ENCODE measurements around the gene UCHL3.

The UCHL3 gene

DNA sequence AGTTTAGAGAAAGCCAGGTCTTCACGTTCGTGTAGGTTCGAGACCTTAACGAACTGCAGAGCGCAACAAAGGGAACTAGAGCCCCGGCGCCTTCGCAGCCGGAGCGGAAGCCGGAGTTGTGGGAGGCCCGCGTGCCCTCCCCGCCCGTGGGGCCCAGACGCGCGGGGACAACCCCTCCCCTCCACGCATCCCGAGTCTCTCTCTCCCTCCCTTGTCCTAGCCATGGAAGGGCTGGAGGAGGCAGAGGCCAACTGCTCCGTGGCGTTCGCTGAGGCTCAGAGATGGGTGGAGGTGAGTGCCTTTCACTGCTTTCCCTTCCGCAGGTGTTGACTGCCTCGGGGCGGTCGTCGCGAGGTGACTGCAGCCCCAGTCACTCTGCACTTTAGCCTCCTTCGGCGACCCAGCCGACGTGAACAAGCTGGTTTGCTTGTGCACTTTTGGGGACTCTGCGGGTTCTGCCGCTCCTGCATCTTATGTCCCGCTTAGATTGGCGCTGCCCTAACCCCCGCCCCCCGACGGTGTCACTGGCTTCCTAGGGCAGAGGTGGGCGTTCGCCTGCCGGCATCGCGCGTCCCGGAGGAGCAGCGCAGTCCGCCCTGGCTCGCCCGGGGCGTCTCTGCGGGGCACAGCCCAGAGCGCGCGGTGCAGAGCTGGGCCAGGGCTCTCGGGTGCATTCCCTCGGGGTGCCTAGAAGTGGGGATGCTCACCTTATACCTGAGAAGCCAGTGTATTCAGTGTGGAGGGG is 87.0 kb downstream of the UCHL3 start:
- peak overlapping the region in 1 of 2 experiments; percentile 54 for H3K23ac ChIP-seq (ENCODE audit: low read length in 2 of 2)
- peak; percentile 61 for DNase-seq
- peak overlapping the region; percentile 92 for H3K9ac ChIP-seq (ENCODE audit: low read length)
- peak overlapping the region; percentile 39 for H2BK15ac ChIP-seq (ENCODE audit: low read depth, poor library complexity, severe bottlenecking)
- H2AK5ac ChIP-seq (ENCODE audit: low read length, severe bottlenecking), result no peak overlapping the region
- H2BK120ac ChIP-seq (ENCODE audit: low read depth, low read length), result peak overlapping the region; percentile 98
- H3K14ac ChIP-seq (ENCODE audit: low read length in 2 of 2), result peak overlapping the region in 1 of 2 experiments; percentile 97
- H3K4me3 ChIP-seq (ENCODE audit: insufficient read depth in 1 of 2, low read depth in 1 of 2, low read length in 2 of 2), result peak overlapping the region; percentile 84 to 98
- peak overlapping the region; percentile 35 for H3K27ac ChIP-seq (ENCODE audit: low read length, poor library complexity, severe bottlenecking)
- peak overlapping the region; percentile 36 to 90 for H3K4ac ChIP-seq (ENCODE audit: low read depth in 1 of 2, low read length in 2 of 2)
- peak overlapping the region; percentile 45 for H4K91ac ChIP-seq (ENCODE audit: low read length)
- WGBS, result under 1% methylated on average over 49 of the region's 58 CpGs
- H3K9me3 ChIP-seq (ENCODE audit: control insufficient read depth, low read length), result no peaks in the 10 kb centered on the region
- H3K4me1 ChIP-seq (ENCODE audit: control insufficient read depth, insufficient read depth, low read depth, low read length), result peaks cover 9% of the 10 kb centered on the region
- H2BK5ac ChIP-seq (ENCODE audit: low read depth, low read length, poor library complexity, severe bottlenecking), result no peak overlapping the region
- peak overlapping the region; percentile 47 for H2AFZ ChIP-seq (ENCODE audit: low read depth, low read length)
- peaks cover 10% of the 10 kb centered on the region for H3K79me1 ChIP-seq (replicated peaks; ENCODE audit: low read length, poor library complexity, severe bottlenecking)
- H3K36me3 ChIP-seq (ENCODE audit: control insufficient read depth in 1 of 2, insufficient read depth in 2 of 2, low read depth in 1 of 2, low read length in 2 of 2), result peaks cover 3 to 8% of the 10 kb centered on the region in 2 experiments
- peak overlapping the region in 1 of 2 experiments; percentile 80 for H2BK12ac ChIP-seq (ENCODE audit: low read length in 2 of 2)
- H4K8ac ChIP-seq (ENCODE audit: low read length), result peak overlapping the region; percentile 93
- H3K18ac ChIP-seq (ENCODE audit: low read depth in 1 of 2, low read length in 2 of 2), result peak overlapping the region; percentile 62 to 97
- no peaks in the 10 kb centered on the region for H3K27me3 ChIP-seq (ENCODE audit: control insufficient read depth in 1 of 2, insufficient read depth in 1 of 2, low read length in 2 of 2)
- peak overlapping the region; percentile 46 for H3K4me2 ChIP-seq (ENCODE audit: low read length, poor library complexity, severe bottlenecking)

DNA sequence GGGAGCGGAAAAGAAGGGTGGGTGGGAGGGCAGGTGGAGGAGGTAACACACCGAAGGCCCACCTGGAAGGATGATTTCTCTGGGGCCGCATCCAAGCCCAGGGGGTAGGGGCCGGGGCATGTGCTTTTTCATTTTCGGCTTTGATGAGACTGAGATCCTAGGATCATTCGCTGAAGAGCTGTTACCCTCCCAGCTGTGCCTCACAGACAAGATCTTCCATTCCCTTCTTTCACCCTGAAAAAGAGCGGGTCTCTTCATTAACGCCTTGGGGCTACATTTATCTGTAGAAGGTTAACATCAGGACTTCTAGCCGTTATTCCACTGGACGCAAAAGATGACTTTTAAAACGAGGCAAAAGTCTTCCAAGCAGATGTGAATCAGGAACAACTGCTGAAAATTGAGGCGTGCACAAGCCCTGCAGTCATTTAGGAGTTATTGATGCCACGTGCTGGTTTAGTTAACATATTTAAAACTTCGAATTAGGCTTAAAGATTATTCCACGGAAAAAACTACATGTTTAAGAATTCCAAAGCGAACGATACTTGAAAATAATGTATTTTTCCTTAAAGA is 87.7 kb downstream of the UCHL3 start:
- Histone ChIP-seq H2BK12ac (ENCODE audit: low read length in 2 of 2) (no peak overlapping the region), H3K23ac (ENCODE audit: low read length in 2 of 2) (peak overlapping the region in 1 of 2 experiments; percentile 9), H2AFZ (ENCODE audit: low read depth, low read length) (no peak overlapping the region), H2BK120ac (ENCODE audit: low read depth, low read length) (peak overlapping the region; percentile 98), H3K4me2 (ENCODE audit: low read length, poor library complexity, severe bottlenecking) (peak overlapping the region; percentile 66), H3K36me3 (ENCODE audit: control insufficient read depth in 1 of 2, insufficient read depth in 2 of 2, low read depth in 1 of 2, low read length in 2 of 2) (peaks cover 3 to 8% of the 10 kb centered on the region in 2 experiments), H4K91ac (ENCODE audit: low read length) (no peak overlapping the region), H3K27me3 (ENCODE audit: control insufficient read depth in 1 of 2, insufficient read depth in 1 of 2, low read length in 2 of 2) (no peaks in the 10 kb centered on the region), H3K4ac (ENCODE audit: low read depth in 1 of 2, low read length in 2 of 2) (no peak overlapping the region), H3K9me3 (ENCODE audit: control insufficient read depth, low read length) (no peaks in the 10 kb centered on the region), H4K8ac (ENCODE audit: low read length) (no peak overlapping the region), H2AK5ac (ENCODE audit: low read length, severe bottlenecking) (no peak overlapping the region), H2BK15ac (ENCODE audit: low read depth, poor library complexity, severe bottlenecking) (peak overlapping the region; percentile 70), H3K4me3 (ENCODE audit: insufficient read depth in 1 of 2, low read depth in 1 of 2, low read length in 2 of 2) (peak overlapping the region; percentile 84 to 98), H3K14ac (ENCODE audit: low read length in 2 of 2) (no peak overlapping the region), H3K18ac (ENCODE audit: low read depth in 1 of 2, low read length in 2 of 2) (peak overlapping the region; percentile 62 to 97), H3K4me1 (ENCODE audit: control insufficient read depth, insufficient read depth, low read depth, low read length) (peaks cover 9% of the 10 kb centered on the region), H2BK5ac (ENCODE audit: low read depth, low read length, poor library complexity, severe bottlenecking) (no peak overlapping the region), H3K9ac (ENCODE audit: low read length) (peak overlapping the region; percentile 92), H3K79me1 (replicated peaks; ENCODE audit: low read length, poor library complexity, severe bottlenecking) (peaks cover 12% of the 10 kb centered on the region), H3K27ac (ENCODE audit: low read length, poor library complexity, severe bottlenecking) (peak overlapping the region; percentile 26)
- peak; percentile 44 for DNase-seq
- WGBS, result 3% methylated on average over 14 of the region's 17 CpGs

DNA sequence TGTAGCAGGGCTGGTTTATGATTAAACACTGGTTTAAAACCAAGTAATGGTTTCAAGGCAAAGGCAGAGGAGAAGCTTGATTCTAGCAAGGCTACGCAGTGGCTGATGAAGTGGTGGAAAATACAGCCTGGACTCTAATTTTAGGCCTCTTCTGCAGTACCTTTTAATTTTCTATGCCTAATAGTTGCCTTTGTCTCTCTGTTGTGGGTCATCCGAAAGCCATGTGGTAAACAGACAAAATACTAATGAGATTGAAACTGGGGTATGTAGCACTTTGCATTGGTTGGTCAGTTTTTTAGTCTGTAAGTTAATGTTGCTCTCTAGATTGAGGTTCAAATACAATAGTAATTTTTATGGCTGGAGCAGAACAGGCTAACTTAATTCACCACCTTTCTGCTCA is 89.9 kb downstream of the UCHL3 start:
- peak overlapping the region; percentile 18 for H3K9ac ChIP-seq (ENCODE audit: low read length)
- no peak overlapping the region for H2BK5ac ChIP-seq (ENCODE audit: low read depth, low read length, poor library complexity, severe bottlenecking)
- H2AFZ ChIP-seq (ENCODE audit: low read depth, low read length), result no peak overlapping the region
- H3K36me3 ChIP-seq (ENCODE audit: control insufficient read depth in 1 of 2, insufficient read depth in 2 of 2, low read depth in 1 of 2, low read length in 2 of 2), result peaks cover 3 to 12% of the 10 kb centered on the region in 2 experiments
- 93% methylated on average over 2 of the region's 2 CpGs for WGBS
- peaks cover 15% of the 10 kb centered on the region for H3K79me1 ChIP-seq (replicated peaks; ENCODE audit: low read length, poor library complexity, severe bottlenecking)
- H3K14ac ChIP-seq (ENCODE audit: low read length in 2 of 2), result no peak overlapping the region
- H3K18ac ChIP-seq (ENCODE audit: low read depth in 1 of 2, low read length in 2 of 2), result no peak overlapping the region
- no peak overlapping the region for H2AK5ac ChIP-seq (ENCODE audit: low read length, severe bottlenecking)
- H4K91ac ChIP-seq (ENCODE audit: low read length), result no peak overlapping the region
- no peak overlapping the region for H2BK120ac ChIP-seq (ENCODE audit: low read depth, low read length)
- H3K27me3 ChIP-seq (ENCODE audit: control insufficient read depth in 1 of 2, insufficient read depth in 1 of 2, low read length in 2 of 2), result no peaks in the 10 kb centered on the region
- DNase-seq, result no peak
- no peak overlapping the region for H2BK15ac ChIP-seq (ENCODE audit: low read depth, poor library complexity, severe bottlenecking)
- H3K4me3 ChIP-seq (ENCODE audit: insufficient read depth in 1 of 2, low read depth in 1 of 2, low read length in 2 of 2), result peak overlapping the region in 1 of 2 experiments; percentile 98
- H3K4me1 ChIP-seq (ENCODE audit: control insufficient read depth, insufficient read depth, low read depth, low read length), result peaks cover 9% of the 10 kb centered on the region
- H4K8ac ChIP-seq (ENCODE audit: low read length), result no peak overlapping the region
- H3K9me3 ChIP-seq (ENCODE audit: control insufficient read depth, low read length), result no peaks in the 10 kb centered on the region
- no peak overlapping the region for H2BK12ac ChIP-seq (ENCODE audit: low read length in 2 of 2)
- H3K4me2 ChIP-seq (ENCODE audit: low read length, poor library complexity, severe bottlenecking), result no peak overlapping the region
- H3K23ac ChIP-seq (ENCODE audit: low read length in 2 of 2), result no peak overlapping the region
- no peak overlapping the region for H3K4ac ChIP-seq (ENCODE audit: low read depth in 1 of 2, low read length in 2 of 2)
- no peak overlapping the region for H3K27ac ChIP-seq (ENCODE audit: low read length, poor library complexity, severe bottlenecking)

- Histone ChIP-seq H3K14ac (ENCODE audit: low read length in 2 of 2) (peak overlapping the region in 1 of 2 experiments; percentile 18), H2BK12ac (ENCODE audit: low read length in 2 of 2) (peak overlapping the region in 1 of 2 experiments; percentile 29), H3K4me2 (ENCODE audit: low read length, poor library complexity, severe bottlenecking) (no peak overlapping the region), H3K18ac (ENCODE audit: low read depth in 1 of 2, low read length in 2 of 2) (peak overlapping the region in 1 of 2 experiments; percentile 6), H2BK5ac (ENCODE audit: low read depth, low read length, poor library complexity, severe bottlenecking) (no peak overlapping the region), H4K8ac (ENCODE audit: low read length) (peak overlapping the region; percentile 59), H2AFZ (ENCODE audit: low read depth, low read length) (no peak overlapping the region), H3K4me3 (ENCODE audit: insufficient read depth in 1 of 2, low read depth in 1 of 2, low read length in 2 of 2) (peak overlapping the region in 1 of 2 experiments; percentile 98), H3K4me1 (ENCODE audit: control insufficient read depth, insufficient read depth, low read depth, low read length) (peaks cover 2% of the 10 kb centered on the region), H2AK5ac (ENCODE audit: low read length, severe bottlenecking) (no peak overlapping the region), H2BK15ac (ENCODE audit: low read depth, poor library complexity, severe bottlenecking) (no peak overlapping the region), H3K9me3 (ENCODE audit: control insufficient read depth, low read length) (no peaks in the 10 kb centered on the region), H3K4ac (ENCODE audit: low read depth in 1 of 2, low read length in 2 of 2) (no peak overlapping the region), H3K23ac (ENCODE audit: low read length in 2 of 2) (peak overlapping the region in 1 of 2 experiments; percentile 89), H3K36me3 (ENCODE audit: control insufficient read depth in 1 of 2, insufficient read depth in 2 of 2, low read depth in 1 of 2, low read length in 2 of 2) (peaks cover 3 to 23% of the 10 kb centered on the region in 2 experiments), H4K91ac (ENCODE audit: low read length) (peak overlapping the region; percentile 87), H2BK120ac (ENCODE audit: low read depth, low read length) (no peak overlapping the region), H3K79me1 (replicated peaks; ENCODE audit: low read length, poor library complexity, severe bottlenecking) (peaks cover 20% of the 10 kb centered on the region), H3K27me3 (ENCODE audit: control insufficient read depth in 1 of 2, insufficient read depth in 1 of 2, low read length in 2 of 2) (no peaks in the 10 kb centered on the region), H3K9ac (ENCODE audit: low read length) (no peak overlapping the region), H3K27ac (ENCODE audit: low read length, poor library complexity, severe bottlenecking) (no peak overlapping the region)
- 95% methylated on average over 6 of the region's 6 CpGs for WGBS
- DNase-seq, result no peak
These were observed 91.4 kb downstream of the UCHL3 start for GRCh38 chr13:75641026-75641425.
